ENCODE measurements around the gene FGF4. TPM values are rescaled to one million over a fixed set of nuclear protein-coding genes. Genes with fewer than 3 reads are reported as not detected.

Gene FGF4
- total RNA-seq, 2 donors from 2014 or later: not detected

GRCh38 chr11:69810289-69811118 is 35.4 kb upstream of the FGF4 start:
- intact Hi-C loops (cut with DNase I): no loop called here
- DNase-seq (ENCODE audit: low spot score): no peak

GRCh38 chr11:69808667-69809086 is 33.5 kb upstream of the FGF4 start:
- no peak for DNase-seq (ENCODE audit: low spot score)
- intact Hi-C loops (cut with DNase I): loop anchor here in 1 of 2 donors (2.0 kb wide), 1 partner anchor 698 kb away; no protein-coding TSS in a partner anchor

- no peak for DNase-seq (ENCODE audit: low spot score)
- intact Hi-C loops (cut with DNase I): no loop called here
Measured at GRCh38 chr11:69807106-69807815, 32.1 kb upstream of the FGF4 start.

GRCh38 chr11:69804769-69805508 is 29.8 kb upstream of the FGF4 start:
- no peak for DNase-seq (ENCODE audit: low spot score)
- intact Hi-C loops (cut with DNase I): no loop called here

- no peak for DNase-seq (ENCODE audit: low spot score)
- intact Hi-C loops (cut with DNase I): no loop called here
Measured at GRCh38 chr11:69803604-69804218, 28.6 kb upstream of the FGF4 start.

- intact Hi-C loops (cut with DNase I): no loop called here
- no peak for DNase-seq (ENCODE audit: low spot score)
Measured at GRCh38 chr11:69803022-69803421, 27.9 kb upstream of the FGF4 start.

- DNase-seq (ENCODE audit: low spot score): no peak
- intact Hi-C loops (cut with DNase I): no loop called here
Measured at GRCh38 chr11:69802590-69802989, 27.4 kb upstream of the FGF4 start.

GRCh38 chr11:69801513-69802335 is 26.6 kb upstream of the FGF4 start:
- DNase-seq (ENCODE audit: low spot score): no peak
- intact Hi-C loops (cut with DNase I): no loop called here

GRCh38 chr11:69800278-69800677 is 25.1 kb upstream of the FGF4 start:
- intact Hi-C loops (cut with DNase I): no loop called here
- DNase-seq (ENCODE audit: low spot score): no peak

GRCh38 chr11:69799582-69799981 is 24.4 kb upstream of the FGF4 start:
- intact Hi-C loops (cut with DNase I): no loop called here

GRCh38 chr11:69799097-69799496 is 24.0 kb upstream of the FGF4 start:
- no peak for DNase-seq (ENCODE audit: low spot score)
- intact Hi-C loops (cut with DNase I): no loop called here

More at GRCh38 chr11:69799582-69799981, 24.4 kb upstream of the FGF4 start:
- no peak for DNase-seq (ENCODE audit: low spot score)

GRCh38 chr11:69797737-69798528 is 22.8 kb upstream of the FGF4 start:
- DNase-seq (ENCODE audit: low spot score): no peak
- intact Hi-C loops (cut with DNase I): no loop called here

GRCh38 chr11:69797156-69797555 is 22.0 kb upstream of the FGF4 start:
- intact Hi-C loops (cut with DNase I): no loop called here
- no peak for DNase-seq (ENCODE audit: low spot score)

- intact Hi-C loops (cut with DNase I): no loop called here
- no peak for DNase-seq (ENCODE audit: low spot score)
Measured at GRCh38 chr11:69796063-69796462, 20.9 kb upstream of the FGF4 start.

- intact Hi-C loops (cut with DNase I): no loop called here
- peak; percentile 90 for DNase-seq (ENCODE audit: low spot score)
Measured at GRCh38 chr11:69791276-69792180, 16.4 kb upstream of the FGF4 start.

- intact Hi-C loops (cut with DNase I): no loop called here
- no peak for DNase-seq (ENCODE audit: low spot score)
Measured at GRCh38 chr11:69788956-69789355, 13.8 kb upstream of the FGF4 start.

- no peak for DNase-seq (ENCODE audit: low spot score)
- intact Hi-C loops (cut with DNase I): no loop called here
Measured at GRCh38 chr11:69787906-69788305, 12.8 kb upstream of the FGF4 start.
